CD4-positive, alpha-beta T cell (primary cell): ENCODE results near the gene RASL11B. TPM values are rescaled to one million over a fixed set of nuclear protein-coding genes. Genes with fewer than 3 reads are reported as not detected.

Experiments used
- ATAC-seq: fragments of 200-7000 bp; cut with Tn5 transposase; one replicate; pipeline ENCODE4 v1.10.0; 2022; ENCODE audit warnings: mild to moderate bottlenecking; ENCODE audit not compliant: poor library complexity
- CTCF ChIA-PET: fragments of 350-600 bp; sonication (Branson Sonifier 250); formaldehyde crosslinking; loops from one replicate; lab custom pipeline; 2021; ENCODE audit warnings: antibody characterized with exemption, inconsistent platforms; lab: Charles Lee
- POLR2A ChIA-PET: fragments of 350-600 bp; sonication (Branson Sonifier 250); formaldehyde crosslinking; loops from one replicate; lab custom pipeline; 2021; ENCODE audit warnings: antibody characterized with exemption, inconsistent platforms; lab: Charles Lee
- DNase-seq, 14 experiments: peaks; one replicate each; pipeline ENCODE4 v3.0.0-alpha.2; 2013 to 2020; ENCODE audit warnings: mixed read lengths in 2 of 14
- H3K27ac ChIP-seq, 2 donors: one replicate each; pipeline versions ENCODE4 v1.5.1 to v1.7.0; 2013; ENCODE audit warnings: low read length in 2 of 2, low read depth in 1 of 2, mild to moderate bottlenecking in 1 of 2
- H3K27me3 ChIP-seq, 2 experiments: 1 replicate in 1 of 2; 2 replicates in 1 of 2; pipeline versions ENCODE4 v1.6.1 to v1.7.0; 2013; ENCODE audit warnings: low read length in 2 of 2, control low read depth in 1 of 2, mild to moderate bottlenecking in 1 of 2, moderate library complexity in 1 of 2; ENCODE audit not compliant: insufficient read depth in 2 of 2, control insufficient read depth in 1 of 2
- H3K36me3 ChIP-seq: one replicate; pipeline ENCODE4 v1.6.1; 2013; ENCODE audit warnings: low read length, control low read depth; ENCODE audit not compliant: insufficient read depth
- H3K4me1 ChIP-seq: one replicate; pipeline ENCODE4 v1.6.1; 2013; ENCODE audit warnings: low read length, control low read depth; ENCODE audit not compliant: insufficient read depth
- H3K4me3 ChIP-seq: one replicate; pipeline ENCODE4 v1.5.1; 2013; ENCODE audit warnings: mild to moderate bottlenecking, low read length, moderate library complexity
- H3K9me3 ChIP-seq, 2 experiments: 1 replicate in 1 of 2; 2 replicates in 1 of 2; pipeline versions ENCODE4 v1.6.1 to v1.7.0; 2013; ENCODE audit warnings: low read length in 2 of 2, mild to moderate bottlenecking in 2 of 2, control low read depth in 1 of 2, moderate library complexity in 1 of 2; ENCODE audit not compliant: control insufficient read depth in 1 of 2, insufficient read depth in 1 of 2
- H3K27ac Mint-ChIP-seq: one replicate; pipeline ENCODE4 v1.8.0; 2020; ENCODE audit warnings: mixed read lengths
- H3K27me3 Mint-ChIP-seq: one replicate; pipeline ENCODE4 v1.8.0; 2021; ENCODE audit warnings: mixed read lengths
- H3K36me3 Mint-ChIP-seq: one replicate; pipeline ENCODE4 v1.8.0; 2021; ENCODE audit warnings: low read depth, mixed read lengths
- H3K4me1 Mint-ChIP-seq: one replicate; pipeline ENCODE4 v1.8.0; 2021; ENCODE audit warnings: low read depth, mixed read lengths
- H3K4me3 Mint-ChIP-seq: one replicate; pipeline ENCODE4 v1.8.0; 2020; ENCODE audit warnings: mild to moderate bottlenecking, mixed read lengths
- H3K9me3 Mint-ChIP-seq: one replicate; pipeline ENCODE4 v1.8.0; 2020; ENCODE audit warnings: mixed read lengths
- intact Hi-C, 2 experiments: fragments of 100-400 bp; cut with DNase I in 1 of 2; cut with micrococcal nuclease in 1 of 2; formaldehyde crosslinking; loops; one replicate each; pipeline versions ENCODE4 v1.15.1 to v1.9.0; 2023 to 2025; cut with DNase I, micrococcal nuclease
- total RNA-seq, 174 experiments: library from RNA in 2 of 174; stranded (reverse) in 2 of 174; gene quantifications; one replicate each; pipeline ENCODE4 v1.2.3 and lab custom pipeline; 2021 to 2026
- TF ChIP-seq, protein P1 (sequence below): fragments of 200-600 bp; IDR thresholded peaks from one replicate; pipeline ENCODE4 v1.8.0; 2022; ENCODE audit warnings: antibody characterized with exemption, mild to moderate bottlenecking

RASL11B gene
- total RNA-seq, 2 experiments from 2014 or later = 0.31 to 0.63 TPM

DNA sequence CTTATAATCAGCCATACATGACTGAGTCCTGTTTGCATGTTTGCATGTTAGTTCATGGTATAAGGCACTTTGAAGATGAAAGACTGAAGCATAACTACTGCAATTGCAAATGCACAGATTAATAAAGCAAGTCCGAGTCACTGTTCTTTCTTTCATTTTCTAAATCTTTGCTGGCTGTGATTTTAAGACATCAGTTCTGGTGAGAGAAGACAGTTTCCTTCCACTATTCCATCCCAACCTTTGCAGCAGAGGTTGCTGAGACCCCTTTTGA is 28.3 kb downstream of the RASL11B start:
- no peak overlapping the region for H3K27ac Mint-ChIP-seq
- H3K36me3 Mint-ChIP-seq = peaks cover 18% of the 10 kb centered on the region
- ChIA-PET CTCF (no interaction called here), POLR2A (no interaction called here)
- H3K4me1 Mint-ChIP-seq = no peaks in the 10 kb centered on the region
- TF ChIP-seq, protein P1, sequence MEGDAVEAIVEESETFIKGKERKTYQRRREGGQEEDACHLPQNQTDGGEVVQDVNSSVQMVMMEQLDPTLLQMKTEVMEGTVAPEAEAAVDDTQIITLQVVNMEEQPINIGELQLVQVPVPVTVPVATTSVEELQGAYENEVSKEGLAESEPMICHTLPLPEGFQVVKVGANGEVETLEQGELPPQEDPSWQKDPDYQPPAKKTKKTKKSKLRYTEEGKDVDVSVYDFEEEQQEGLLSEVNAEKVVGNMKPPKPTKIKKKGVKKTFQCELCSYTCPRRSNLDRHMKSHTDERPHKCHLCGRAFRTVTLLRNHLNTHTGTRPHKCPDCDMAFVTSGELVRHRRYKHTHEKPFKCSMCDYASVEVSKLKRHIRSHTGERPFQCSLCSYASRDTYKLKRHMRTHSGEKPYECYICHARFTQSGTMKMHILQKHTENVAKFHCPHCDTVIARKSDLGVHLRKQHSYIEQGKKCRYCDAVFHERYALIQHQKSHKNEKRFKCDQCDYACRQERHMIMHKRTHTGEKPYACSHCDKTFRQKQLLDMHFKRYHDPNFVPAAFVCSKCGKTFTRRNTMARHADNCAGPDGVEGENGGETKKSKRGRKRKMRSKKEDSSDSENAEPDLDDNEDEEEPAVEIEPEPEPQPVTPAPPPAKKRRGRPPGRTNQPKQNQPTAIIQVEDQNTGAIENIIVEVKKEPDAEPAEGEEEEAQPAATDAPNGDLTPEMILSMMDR = no peak
- Histone ChIP-seq H3K27ac (no peak overlapping the region), H3K36me3 (no peaks in the 10 kb centered on the region), H3K27me3 (no peaks in the 10 kb centered on the region), H3K4me1 (no peaks in the 10 kb centered on the region), H3K9me3 (peaks cover 0 to 4% of the 10 kb centered on the region in 2 experiments), H3K4me3 (no peak overlapping the region)
- DNase-seq = no peak
- H3K4me3 Mint-ChIP-seq = no peak overlapping the region
- no peak for ATAC-seq
- H3K27me3 Mint-ChIP-seq = no peaks in the 10 kb centered on the region
- H3K9me3 Mint-ChIP-seq = peaks cover 2% of the 10 kb centered on the region
- intact Hi-C loops = no loop called here

DNA sequence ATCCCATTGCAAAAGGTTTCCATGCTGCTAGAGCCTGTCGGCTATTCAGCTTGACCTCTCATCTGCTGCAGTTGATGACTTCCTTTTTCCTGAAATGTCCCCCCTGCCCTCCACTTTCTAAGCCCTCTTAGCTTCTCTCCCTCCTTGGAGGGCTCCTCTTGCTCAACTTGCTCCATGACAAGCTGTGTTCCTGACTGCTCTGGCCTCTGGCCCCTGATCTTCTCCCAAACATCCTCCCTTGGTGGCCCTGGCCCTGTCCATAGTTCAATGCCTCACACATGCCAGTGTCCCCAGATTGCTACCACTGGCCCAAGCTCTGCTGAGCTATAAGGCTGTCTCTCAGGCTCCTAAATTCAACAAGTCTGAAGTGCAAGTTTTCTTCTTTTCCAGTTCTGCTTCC is 29.6 kb downstream of the RASL11B start:
- Mint-ChIP-seq H3K27ac (no peak overlapping the region), H3K4me1 (no peaks in the 10 kb centered on the region)

DNA sequence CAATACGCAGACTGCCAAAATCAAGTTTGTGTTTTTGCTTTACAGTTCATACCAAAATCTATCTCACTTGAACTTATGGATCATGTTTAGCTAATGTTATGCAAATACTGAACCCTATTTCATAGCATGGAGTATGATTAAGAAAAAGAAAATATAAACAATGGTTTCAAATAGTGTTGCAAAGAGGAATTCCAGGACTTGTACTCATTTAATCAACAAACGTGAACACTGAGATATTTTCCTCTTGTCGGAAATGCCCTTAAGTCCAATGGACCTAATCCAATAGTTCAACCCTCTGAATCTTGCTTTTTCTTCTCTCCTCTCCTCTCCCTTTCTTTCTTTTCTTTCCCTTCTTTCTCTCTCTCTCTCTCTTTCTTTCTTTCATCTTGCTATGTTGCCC is 30.8 kb downstream of the RASL11B start:
- Histone ChIP-seq H3K4me1 (no peaks in the 10 kb centered on the region), H3K9me3 (no peaks in the 10 kb centered on the region), H3K27ac (no peak overlapping the region), H3K27me3 (no peaks in the 10 kb centered on the region), H3K36me3 (no peaks in the 10 kb centered on the region), H3K4me3 (no peak overlapping the region)
- H3K4me1 Mint-ChIP-seq = no peaks in the 10 kb centered on the region
- POLR2A ChIA-PET = no interaction called here
- intact Hi-C loops = no loop called here
- TF ChIP-seq, protein P1 = no peak
- H3K4me3 Mint-ChIP-seq = no peak overlapping the region
- no peak overlapping the region for H3K27ac Mint-ChIP-seq
- ATAC-seq = no peak
- DNase-seq = no peak
- H3K27me3 Mint-ChIP-seq = no peaks in the 10 kb centered on the region
- peaks cover 9% of the 10 kb centered on the region for H3K36me3 Mint-ChIP-seq
- peaks cover 2% of the 10 kb centered on the region for H3K9me3 Mint-ChIP-seq
- CTCF ChIA-PET = no interaction called here

More for the DNA sequence above, 29.6 kb downstream of the RASL11B start:
- Mint-ChIP-seq H3K4me3 (no peak overlapping the region), H3K9me3 (peaks cover 2% of the 10 kb centered on the region), H3K27me3 (no peaks in the 10 kb centered on the region), H3K36me3 (peaks cover 10% of the 10 kb centered on the region)
- ATAC-seq = no peak
- H3K4me1 ChIP-seq = no peaks in the 10 kb centered on the region
- H3K27me3 ChIP-seq = no peaks in the 10 kb centered on the region
- no peak for DNase-seq
- intact Hi-C loops = no loop called here
- ChIA-PET CTCF (no interaction called here), POLR2A (no interaction called here)
- H3K4me3 ChIP-seq = no peak overlapping the region
- TF ChIP-seq, protein P1 = no peak
- no peaks in the 10 kb centered on the region for H3K9me3 ChIP-seq
- no peaks in the 10 kb centered on the region for H3K36me3 ChIP-seq
- H3K27ac ChIP-seq = no peak overlapping the region
